OCI-LY7 (cell line): Measurements from ENCODE around the gene OR6N1. TPM values are rescaled to one million over a fixed set of nuclear protein-coding genes. Genes with fewer than 3 reads are reported as not detected.

Experiments used
- BruUV-seq: library from RNA; stranded (reverse); fragments of 400-500 nt; replicated peaks from 2 replicates; lab custom pipeline; 2021; lab: Mats Ljungman, UMichigan
- CTCF ChIA-PET: fragments of 300-600 bp; sonication (Branson Sonifier 250); formaldehyde crosslinking; loops from one replicate; lab custom pipeline; 2022; ENCODE audit warnings: antibody characterized with exemption; ENCODE audit not compliant: unreplicated experiment; lab: Charles Lee
- POLR2A ChIA-PET: fragments of 300-600 bp; sonication (Branson Sonifier 250); formaldehyde crosslinking; loops from one replicate; lab custom pipeline; 2022; ENCODE audit warnings: antibody characterized with exemption; lab: Charles Lee
- DNase-seq: peaks from one replicate; pipeline ENCODE4 v3.0.0-alpha.2; 2015; ENCODE audit warnings: low spot score
- H2AFZ ChIP-seq: fragments of 200-600 bp; sonication (generic), shearing (Covaris generic); 2 replicates; pipeline ENCODE4 v1.6.1; 2014; ENCODE audit warnings: mild to moderate bottlenecking, antibody characterized with exemption, low read length, moderate library complexity
- H3K27ac ChIP-seq: fragments of 200-600 bp; sonication (generic); 2 replicates; pipeline ENCODE4 v1.5.1; 2014; ENCODE audit warnings: mixed run types, low read depth, mild to moderate bottlenecking, moderate library complexity, low read length, inconsistent platforms; ENCODE audit not compliant: poor library complexity, severe bottlenecking
- H3K36me3 ChIP-seq: fragments of 200-600 bp; sonication (generic); 2 replicates; pipeline ENCODE4 v1.6.1; 2014; ENCODE audit warnings: mild to moderate bottlenecking, antibody characterized with exemption, low read length, moderate library complexity, mixed read lengths; ENCODE audit not compliant: insufficient read depth
- H3K4me1 ChIP-seq: fragments of 200-600 bp; sonication (generic); 2 replicates; pipeline ENCODE4 v1.5.1; 2014; ENCODE audit warnings: mild to moderate bottlenecking, low read length; ENCODE audit not compliant: insufficient read depth, poor library complexity, severe bottlenecking
- H3K4me2 ChIP-seq: fragments of 200-600 bp; sonication (generic); 2 replicates; pipeline ENCODE4 v1.6.1; 2014; ENCODE audit warnings: mild to moderate bottlenecking, low read length
- H3K4me3 ChIP-seq: fragments of 200-600 bp; sonication (generic); 2 replicates; pipeline ENCODE4 v1.5.1; 2014; ENCODE audit warnings: mild to moderate bottlenecking, low read depth, low read length; ENCODE audit not compliant: poor library complexity, severe bottlenecking
- H3K79me2 ChIP-seq: fragments of 200-600 bp; sonication (generic); 2 replicates; pipeline ENCODE4 v1.6.1; 2016; ENCODE audit warnings: low read depth, mild to moderate bottlenecking, low read length, moderate library complexity, mixed read lengths; ENCODE audit not compliant: insufficient read depth
- H3K9me2 ChIP-seq: fragments of 200-600 bp; sonication (generic); 2 replicates; pipeline ENCODE4 v1.6.1; 2016; ENCODE audit warnings: mild to moderate bottlenecking, low read length, mixed read lengths; ENCODE audit not compliant: insufficient read depth
- H3K9me3 ChIP-seq: fragments of 200-600 bp; sonication (generic); 2 replicates; pipeline ENCODE4 v1.6.1; 2014; ENCODE audit warnings: mild to moderate bottlenecking, mixed run types, low read length, mixed read lengths
- H4K20me1 ChIP-seq: fragments of 200-600 bp; sonication (generic); 2 replicates; pipeline ENCODE4 v1.6.1; 2014; ENCODE audit warnings: mild to moderate bottlenecking, antibody characterized with exemption, low read length, moderate library complexity, mixed read lengths; ENCODE audit not compliant: insufficient read depth
- CTCF ChIP-seq: fragments of 200-600 bp; sonication (generic); conservative IDR thresholded peaks from 2 replicates; pipeline ENCODE4 v1.5.1; 2014; ENCODE audit warnings: mild to moderate bottlenecking, antibody characterized with exemption, low read length, moderate library complexity, mixed read lengths
- EZH2phosphoT487 ChIP-seq: fragments of 200-600 bp; sonication (generic); IDR thresholded peaks from 2 replicates; pipeline ENCODE4 v1.6.1; 2018; ENCODE audit warnings: low read depth, borderline replicate concordance, mild to moderate bottlenecking, mixed run types, antibody characterized with exemption, low read length, moderate library complexity, mixed read lengths
- intact Hi-C: fragments of 100-400 bp; cut with micrococcal nuclease; formaldehyde crosslinking; loops from one replicate; pipeline ENCODE4 v1.10.0; 2022; ENCODE audit not compliant: unreplicated experiment
- total RNA-seq, 2 experiments: library from RNA; depleted of rRNA in 1 of 2; stranded (reverse); fragments of >200 nt in 1 of 2; shearing (Covaris generic) in 1 of 2; gene quantifications; 2 replicates each; pipeline ENCODE4 v1.2.3, GENCODE V29; 2014 to 2022

The OR6N1 gene
- total RNA-seq, 2 experiments from 2014 or later, result not detected

- no peak overlapping the region for H3K4me2 ChIP-seq
- no peaks in the 10 kb centered on the region for H3K9me2 ChIP-seq
- DNase-seq, result no peak
- BruUV-seq, result no TSS peak
- no peaks in the 10 kb centered on the region for H4K20me1 ChIP-seq
- POLR2A ChIA-PET, result no interaction called here
- TF ChIP-seq CTCF (no peak), EZH2phosphoT487 (no peak)
- H3K79me2 ChIP-seq, result no peaks in the 10 kb centered on the region
- H3K9me3 ChIP-seq, result no peaks in the 10 kb centered on the region
- CTCF ChIA-PET, result no interaction called here
- H3K4me3 ChIP-seq, result no peak overlapping the region
- no peaks in the 10 kb centered on the region for H3K4me1 ChIP-seq
- H2AFZ ChIP-seq, result no peak overlapping the region
- intact Hi-C loops, result no loop called here
- H3K36me3 ChIP-seq, result no peaks in the 10 kb centered on the region
- no peak overlapping the region for H3K27ac ChIP-seq
Measured at GRCh38 chr1:158719664-158720063, 52.3 kb downstream of the OR6N1 start.

DNA sequence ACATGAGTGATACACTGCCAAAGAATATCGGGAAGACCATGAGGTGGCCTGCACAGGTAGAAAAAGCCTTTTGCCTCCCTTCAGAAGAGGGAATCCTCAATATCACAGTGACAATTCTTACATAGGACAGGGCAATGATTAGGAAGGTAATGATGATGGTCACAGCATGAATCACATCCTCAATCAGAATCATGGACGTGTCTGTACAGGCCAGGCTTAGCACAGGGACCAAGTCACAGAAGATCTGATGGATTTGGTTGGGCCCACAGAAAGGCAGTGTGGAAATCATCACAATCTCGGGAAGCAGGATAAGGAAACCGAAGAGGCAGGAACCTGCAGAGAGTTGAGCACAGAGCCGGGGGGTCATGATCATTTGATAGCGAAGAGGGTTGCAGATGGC lies 54.7 kb downstream of the OR6N1 start:
- no peak for DNase-seq
- intact Hi-C loops, result no loop called here
- CTCF ChIA-PET, result no interaction called here

More for the DNA sequence above, 54.7 kb downstream of the OR6N1 start:
- no peak for TF ChIP-seq EZH2phosphoT487
- no peak for TF ChIP-seq CTCF
- Histone ChIP-seq H3K36me3 (no peaks in the 10 kb centered on the region), H3K9me3 (no peaks in the 10 kb centered on the region), H3K4me3 (no peak overlapping the region), H3K4me2 (no peak overlapping the region), H3K79me2 (no peaks in the 10 kb centered on the region), H3K9me2 (no peaks in the 10 kb centered on the region), H3K27ac (no peak overlapping the region), H4K20me1 (no peaks in the 10 kb centered on the region), H3K4me1 (no peaks in the 10 kb centered on the region), H2AFZ (no peak overlapping the region)
- BruUV-seq, result no TSS peak
- POLR2A ChIA-PET, result interaction anchor here (1.0 kb wide), 1 partner anchor 13 kb away, joined by 6 read pairs; no protein-coding TSS in a partner anchor
